ENCODE measurements around the gene LGALS3BP.

GRCh38 chr17:78953356-78954350, 26.1 kb downstream of the LGALS3BP start:
- no peak for TF ChIP-seq EZH2 (IDR thresholded peaks at IDR 0.05; ENCODE audit: borderline replicate concordance, low read length)
- TF ChIP-seq, protein P1, sequence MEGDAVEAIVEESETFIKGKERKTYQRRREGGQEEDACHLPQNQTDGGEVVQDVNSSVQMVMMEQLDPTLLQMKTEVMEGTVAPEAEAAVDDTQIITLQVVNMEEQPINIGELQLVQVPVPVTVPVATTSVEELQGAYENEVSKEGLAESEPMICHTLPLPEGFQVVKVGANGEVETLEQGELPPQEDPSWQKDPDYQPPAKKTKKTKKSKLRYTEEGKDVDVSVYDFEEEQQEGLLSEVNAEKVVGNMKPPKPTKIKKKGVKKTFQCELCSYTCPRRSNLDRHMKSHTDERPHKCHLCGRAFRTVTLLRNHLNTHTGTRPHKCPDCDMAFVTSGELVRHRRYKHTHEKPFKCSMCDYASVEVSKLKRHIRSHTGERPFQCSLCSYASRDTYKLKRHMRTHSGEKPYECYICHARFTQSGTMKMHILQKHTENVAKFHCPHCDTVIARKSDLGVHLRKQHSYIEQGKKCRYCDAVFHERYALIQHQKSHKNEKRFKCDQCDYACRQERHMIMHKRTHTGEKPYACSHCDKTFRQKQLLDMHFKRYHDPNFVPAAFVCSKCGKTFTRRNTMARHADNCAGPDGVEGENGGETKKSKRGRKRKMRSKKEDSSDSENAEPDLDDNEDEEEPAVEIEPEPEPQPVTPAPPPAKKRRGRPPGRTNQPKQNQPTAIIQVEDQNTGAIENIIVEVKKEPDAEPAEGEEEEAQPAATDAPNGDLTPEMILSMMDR (conservative IDR thresholded peaks at IDR 0.05 in 1 of 2, IDR thresholded peaks at IDR 0.05 in 1 of 2; ENCODE audit: extremely low read depth in 1 of 2, insufficient read depth in 1 of 2, low read depth in 1 of 2, low read length in 2 of 2), result no peak
